ENCODE measurements around the gene RTL1.
A peak's percentile ranks its signal among the peaks of the same experiment; 100 is the strongest.

Gene RTL1

GRCh38 chr14:100900837-100901390, 2.6 kb downstream of the RTL1 start:
- no peak for TF ChIP-seq CTCF (IDR thresholded peaks at IDR 0.05)
- peaks cover 0 to 74% of the 10 kb centered on the region in 2 donors for H3K27me3 ChIP-seq
- H3K4me1 ChIP-seq = peaks cover 0 to 15% (median 5%) of the 10 kb centered on the region in 4 donors
- peaks cover 0 to 3% (median 0%) of the 10 kb centered on the region in 3 donors for H3K36me3 ChIP-seq
- intact Hi-C loops (cut with DNase I; ENCODE audit: low total_unique reads) = no loop called here
- H3K4me3 ChIP-seq = no peak overlapping the region
- H3K27ac ChIP-seq = no peak overlapping the region
- peak in 1 of 2 donors; percentile 25 for DNase-seq
- H3K9me3 ChIP-seq = no peaks in the 10 kb centered on the region

GRCh38 chr14:100899884-100900771, 3.4 kb downstream of the RTL1 start:
- no peak for TF ChIP-seq CTCF (IDR thresholded peaks at IDR 0.05)
- Histone ChIP-seq H3K36me3 (peaks cover 0 to 3% (median 0%) of the 10 kb centered on the region in 3 donors), H3K9me3 (no peaks in the 10 kb centered on the region), H3K4me1 (peaks cover 0 to 15% (median 5%) of the 10 kb centered on the region in 4 donors), H3K4me3 (no peak overlapping the region), H3K27ac (no peak overlapping the region), H3K27me3 (peaks cover 0 to 74% of the 10 kb centered on the region in 2 donors)
- intact Hi-C loops (cut with DNase I; ENCODE audit: low total_unique reads) = no loop called here
- peak in 1 of 2 donors; percentile 42 for DNase-seq

GRCh38 chr14:100898935-100899883, 4.3 kb downstream of the RTL1 start:
- H3K9me3 ChIP-seq = no peaks in the 10 kb centered on the region
- peaks cover 0 to 3% (median 0%) of the 10 kb centered on the region in 3 donors for H3K36me3 ChIP-seq
- intact Hi-C loops (cut with DNase I; ENCODE audit: low total_unique reads) = no loop called here
- no peak overlapping the region for H3K4me3 ChIP-seq
- peak in 1 of 2 donors; percentile 57 for DNase-seq
- peaks cover 0 to 75% of the 10 kb centered on the region in 2 donors for H3K27me3 ChIP-seq
- no peak for TF ChIP-seq CTCF (IDR thresholded peaks at IDR 0.05)
- H3K27ac ChIP-seq = no peak overlapping the region
- H3K4me1 ChIP-seq = peaks cover 0 to 15% (median 5%) of the 10 kb centered on the region in 4 donors

GRCh38 chr14:100898465-100898864, 5.1 kb downstream of the RTL1 start:
- H3K27ac ChIP-seq = no peak overlapping the region
- intact Hi-C loops (cut with DNase I; ENCODE audit: low total_unique reads) = no loop called here
- peaks cover 0 to 68% of the 10 kb centered on the region in 2 donors for H3K27me3 ChIP-seq
- TF ChIP-seq CTCF (IDR thresholded peaks at IDR 0.05) = no peak
- H3K36me3 ChIP-seq = peaks cover 0 to 3% (median 0%) of the 10 kb centered on the region in 3 donors
- no peak overlapping the region for H3K4me3 ChIP-seq
- peaks cover 0 to 15% (median 5%) of the 10 kb centered on the region in 4 donors for H3K4me1 ChIP-seq
- H3K9me3 ChIP-seq = no peaks in the 10 kb centered on the region
- DNase-seq = no peak

GRCh38 chr14:100896369-100897060, 7.0 kb downstream of the RTL1 start:
- Histone ChIP-seq H3K9me3 (no peaks in the 10 kb centered on the region), H3K4me3 (no peak overlapping the region), H3K27me3 (peaks cover 0 to 50% of the 10 kb centered on the region in 2 donors), H3K4me1 (peaks cover 0 to 15% (median 5%) of the 10 kb centered on the region in 4 donors), H3K27ac (no peak overlapping the region), H3K36me3 (no peaks in the 10 kb centered on the region)
- TF ChIP-seq CTCF (IDR thresholded peaks at IDR 0.05) = no peak
- intact Hi-C loops (cut with DNase I; ENCODE audit: low total_unique reads) = no loop called here
- peak in 1 of 2 donors; percentile 52 for DNase-seq
